ENCODE results near the gene PRKCH. TPM values are rescaled to one million over a fixed set of nuclear protein-coding genes. Genes with fewer than 3 reads are reported as not detected.

Gene PRKCH
- total RNA-seq, 1 donor from 2014 or later = 8.4 TPM

DNA sequence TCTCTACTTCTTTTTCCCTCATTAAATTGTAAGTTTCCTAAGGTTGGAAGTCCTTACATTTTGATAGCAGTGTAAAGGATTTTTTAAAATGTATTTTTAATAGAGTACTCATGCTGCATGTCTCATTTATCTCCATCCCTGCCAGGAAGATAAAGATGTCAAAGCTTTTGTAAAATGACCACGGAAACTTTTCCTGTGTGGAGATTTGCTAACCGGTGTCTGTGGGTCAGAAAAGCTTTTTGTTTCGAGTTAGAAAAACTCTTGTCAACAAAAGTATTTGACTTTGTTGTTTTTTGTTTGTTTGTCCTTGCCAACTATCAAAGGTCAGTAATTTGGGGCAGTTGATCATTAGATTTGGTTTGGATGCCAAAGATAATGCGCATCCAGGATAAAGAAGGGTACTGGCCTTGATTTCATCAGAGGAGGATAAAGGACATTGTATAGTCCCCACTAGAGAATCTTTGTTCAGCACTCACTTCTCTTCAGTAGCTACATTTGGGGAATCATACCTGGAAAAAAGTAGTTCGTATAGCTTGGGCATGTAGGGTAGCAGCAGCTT, 217.2 kb downstream of the PRKCH start:
- H3K36me3 ChIP-seq (ENCODE audit: control insufficient read depth, insufficient read depth, low read length) = no peaks in the 10 kb centered on the region
- no peaks in the 10 kb centered on the region for H3K27me3 ChIP-seq (ENCODE audit: control insufficient read depth, insufficient read depth, low read length)
- DNase-seq (ENCODE audit: low read depth) = no peak
- no peak overlapping the region for H3K4me3 ChIP-seq (ENCODE audit: low read depth, low read length)
- TF ChIP-seq, protein P1, sequence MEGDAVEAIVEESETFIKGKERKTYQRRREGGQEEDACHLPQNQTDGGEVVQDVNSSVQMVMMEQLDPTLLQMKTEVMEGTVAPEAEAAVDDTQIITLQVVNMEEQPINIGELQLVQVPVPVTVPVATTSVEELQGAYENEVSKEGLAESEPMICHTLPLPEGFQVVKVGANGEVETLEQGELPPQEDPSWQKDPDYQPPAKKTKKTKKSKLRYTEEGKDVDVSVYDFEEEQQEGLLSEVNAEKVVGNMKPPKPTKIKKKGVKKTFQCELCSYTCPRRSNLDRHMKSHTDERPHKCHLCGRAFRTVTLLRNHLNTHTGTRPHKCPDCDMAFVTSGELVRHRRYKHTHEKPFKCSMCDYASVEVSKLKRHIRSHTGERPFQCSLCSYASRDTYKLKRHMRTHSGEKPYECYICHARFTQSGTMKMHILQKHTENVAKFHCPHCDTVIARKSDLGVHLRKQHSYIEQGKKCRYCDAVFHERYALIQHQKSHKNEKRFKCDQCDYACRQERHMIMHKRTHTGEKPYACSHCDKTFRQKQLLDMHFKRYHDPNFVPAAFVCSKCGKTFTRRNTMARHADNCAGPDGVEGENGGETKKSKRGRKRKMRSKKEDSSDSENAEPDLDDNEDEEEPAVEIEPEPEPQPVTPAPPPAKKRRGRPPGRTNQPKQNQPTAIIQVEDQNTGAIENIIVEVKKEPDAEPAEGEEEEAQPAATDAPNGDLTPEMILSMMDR (IDR thresholded peaks at IDR 0.05; ENCODE audit: insufficient read depth, low read length, poor library complexity, severe bottlenecking) = no peak

DNA sequence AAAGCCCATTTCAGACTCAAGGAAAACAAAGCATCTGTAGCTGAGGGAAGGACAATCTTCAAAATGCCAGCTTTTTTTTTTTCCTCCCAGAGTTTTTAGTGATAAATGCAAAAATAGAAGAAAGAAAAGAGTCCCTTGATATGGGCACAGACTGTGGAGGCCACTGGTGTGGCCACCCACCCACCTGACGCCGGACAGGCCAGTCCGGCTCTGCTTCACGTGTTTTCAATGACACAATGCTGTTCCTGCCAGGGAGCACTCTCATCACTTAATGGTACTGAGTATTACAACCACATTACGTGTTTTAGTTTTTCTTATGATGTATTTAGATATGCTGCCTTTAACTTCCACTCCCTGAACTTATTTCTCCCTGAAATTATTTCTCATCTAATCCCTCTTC, 218.3 kb downstream of the PRKCH start:
- DNase-seq (ENCODE audit: low read depth) = no peak
- H3K36me3 ChIP-seq (ENCODE audit: control insufficient read depth, insufficient read depth, low read length) = no peaks in the 10 kb centered on the region
- no peaks in the 10 kb centered on the region for H3K27me3 ChIP-seq (ENCODE audit: control insufficient read depth, insufficient read depth, low read length)
- TF ChIP-seq, protein P1 (IDR thresholded peaks at IDR 0.05; ENCODE audit: insufficient read depth, low read length, poor library complexity, severe bottlenecking) = no peak
- H3K4me3 ChIP-seq (ENCODE audit: low read depth, low read length) = no peak overlapping the region

DNA sequence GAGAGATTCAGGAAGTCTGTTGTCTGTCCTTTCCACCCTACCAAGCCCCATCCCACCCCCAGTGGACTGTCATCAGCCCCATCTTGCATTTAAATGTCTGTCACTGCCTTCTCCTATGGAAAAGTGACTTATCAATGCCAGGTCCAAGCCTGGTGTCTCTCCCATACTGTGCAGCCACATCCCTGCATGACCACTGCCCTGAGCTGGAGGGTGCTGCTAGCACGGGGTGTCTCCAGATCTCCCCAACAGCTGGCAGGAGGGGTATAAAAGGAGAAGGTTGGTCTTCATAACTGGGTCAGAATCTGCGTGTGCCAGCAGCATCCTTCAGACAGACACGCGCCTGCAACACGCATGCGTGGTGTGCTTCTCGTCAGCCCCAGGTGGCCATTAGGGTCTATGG, 219.6 kb downstream of the PRKCH start:
- DNase-seq (ENCODE audit: low read depth) = no peak
- Histone ChIP-seq H3K4me3 (ENCODE audit: low read depth, low read length) (no peak overlapping the region), H3K36me3 (ENCODE audit: control insufficient read depth, insufficient read depth, low read length) (no peaks in the 10 kb centered on the region), H3K27me3 (ENCODE audit: control insufficient read depth, insufficient read depth, low read length) (no peaks in the 10 kb centered on the region)
- TF ChIP-seq, protein P1 (IDR thresholded peaks at IDR 0.05; ENCODE audit: insufficient read depth, low read length, poor library complexity, severe bottlenecking) = no peak

DNA sequence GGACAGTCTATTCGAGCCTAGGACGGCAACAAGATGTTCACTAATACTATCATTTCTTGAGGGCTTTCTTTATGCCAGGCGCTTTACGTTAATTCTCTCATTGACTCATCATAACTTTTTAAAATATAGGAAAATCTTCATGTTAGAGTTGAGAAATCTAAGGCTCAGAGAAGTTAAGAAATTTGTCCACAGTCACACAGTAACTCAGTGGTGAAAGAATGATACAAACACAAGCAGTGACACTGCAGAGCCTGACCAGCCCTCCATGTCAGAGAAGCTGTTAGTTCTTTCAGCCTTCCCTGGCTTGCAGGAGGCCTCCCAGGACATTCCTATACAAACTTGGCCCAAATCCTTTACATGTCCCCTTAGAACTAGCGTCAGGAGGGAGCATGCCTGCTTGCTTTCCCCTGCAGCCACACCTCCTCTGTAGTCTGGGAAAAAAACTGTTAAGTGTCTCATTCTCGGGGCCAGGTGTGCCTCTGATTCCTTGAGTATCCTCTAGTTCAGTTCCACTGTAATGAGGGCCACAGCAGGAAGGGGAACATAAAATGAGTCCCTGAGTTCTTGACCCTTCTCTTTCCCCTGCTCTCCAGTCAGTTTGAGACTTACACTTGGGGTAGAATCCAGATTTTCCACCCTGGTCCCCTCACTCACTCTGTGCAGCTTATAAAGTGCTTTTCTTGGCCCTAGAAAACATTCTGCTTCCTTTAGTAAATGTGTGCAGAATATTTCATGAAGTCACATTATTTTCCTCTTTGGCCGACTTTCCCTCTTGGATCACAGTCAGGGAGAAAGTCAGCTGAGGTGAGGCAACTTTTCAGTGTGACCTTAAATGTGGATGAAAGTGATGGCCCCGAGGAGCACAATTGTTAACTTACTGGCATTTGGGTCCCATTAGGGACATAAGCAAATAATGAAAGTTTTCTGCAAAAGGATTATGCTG, 221.7 kb downstream of the PRKCH start:
- TF ChIP-seq, protein P1 (IDR thresholded peaks at IDR 0.05; ENCODE audit: insufficient read depth, low read length, poor library complexity, severe bottlenecking) = no peak
- DNase-seq (ENCODE audit: low read depth) = no peak
- H3K36me3 ChIP-seq (ENCODE audit: control insufficient read depth, insufficient read depth, low read length) = no peaks in the 10 kb centered on the region
- H3K27me3 ChIP-seq (ENCODE audit: control insufficient read depth, insufficient read depth, low read length) = no peaks in the 10 kb centered on the region
- H3K4me3 ChIP-seq (ENCODE audit: low read depth, low read length) = no peak overlapping the region

DNA sequence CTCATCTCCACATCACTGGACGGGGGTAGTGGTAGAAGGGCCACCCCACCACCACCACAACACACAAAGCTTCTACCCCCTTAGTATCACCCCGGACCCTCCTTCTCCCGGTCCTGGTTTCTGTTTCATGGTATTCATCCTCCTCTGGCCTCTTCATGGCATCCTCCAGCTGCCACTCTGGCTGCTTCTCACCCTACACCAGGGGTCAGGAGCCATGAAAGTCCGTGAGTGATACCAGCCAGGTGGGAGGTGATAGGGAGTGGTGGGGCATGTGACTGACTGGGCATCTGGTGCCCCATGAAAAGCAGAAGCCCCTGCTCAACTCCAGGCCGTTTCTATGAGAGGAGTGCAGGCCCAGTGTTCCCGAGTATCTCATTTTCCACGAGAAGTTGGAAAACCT, 222.6 kb downstream of the PRKCH start:
- TF ChIP-seq, protein P1 (IDR thresholded peaks at IDR 0.05; ENCODE audit: insufficient read depth, low read length, poor library complexity, severe bottlenecking) = no peak
- Histone ChIP-seq H3K36me3 (ENCODE audit: control insufficient read depth, insufficient read depth, low read length) (no peaks in the 10 kb centered on the region), H3K27me3 (ENCODE audit: control insufficient read depth, insufficient read depth, low read length) (no peaks in the 10 kb centered on the region), H3K4me3 (ENCODE audit: low read depth, low read length) (no peak overlapping the region)
- DNase-seq (ENCODE audit: low read depth) = no peak
